ENCODE data around the gene LZTR1. TPM values are rescaled to one million over a fixed set of nuclear protein-coding genes. Genes with fewer than 3 reads are reported as not detected.
A peak's percentile ranks its signal among the peaks of the same experiment; 100 is the strongest.

Gene LZTR1
- total RNA-seq, 1 donor from 2014 or later = 51.6 TPM

DNA sequence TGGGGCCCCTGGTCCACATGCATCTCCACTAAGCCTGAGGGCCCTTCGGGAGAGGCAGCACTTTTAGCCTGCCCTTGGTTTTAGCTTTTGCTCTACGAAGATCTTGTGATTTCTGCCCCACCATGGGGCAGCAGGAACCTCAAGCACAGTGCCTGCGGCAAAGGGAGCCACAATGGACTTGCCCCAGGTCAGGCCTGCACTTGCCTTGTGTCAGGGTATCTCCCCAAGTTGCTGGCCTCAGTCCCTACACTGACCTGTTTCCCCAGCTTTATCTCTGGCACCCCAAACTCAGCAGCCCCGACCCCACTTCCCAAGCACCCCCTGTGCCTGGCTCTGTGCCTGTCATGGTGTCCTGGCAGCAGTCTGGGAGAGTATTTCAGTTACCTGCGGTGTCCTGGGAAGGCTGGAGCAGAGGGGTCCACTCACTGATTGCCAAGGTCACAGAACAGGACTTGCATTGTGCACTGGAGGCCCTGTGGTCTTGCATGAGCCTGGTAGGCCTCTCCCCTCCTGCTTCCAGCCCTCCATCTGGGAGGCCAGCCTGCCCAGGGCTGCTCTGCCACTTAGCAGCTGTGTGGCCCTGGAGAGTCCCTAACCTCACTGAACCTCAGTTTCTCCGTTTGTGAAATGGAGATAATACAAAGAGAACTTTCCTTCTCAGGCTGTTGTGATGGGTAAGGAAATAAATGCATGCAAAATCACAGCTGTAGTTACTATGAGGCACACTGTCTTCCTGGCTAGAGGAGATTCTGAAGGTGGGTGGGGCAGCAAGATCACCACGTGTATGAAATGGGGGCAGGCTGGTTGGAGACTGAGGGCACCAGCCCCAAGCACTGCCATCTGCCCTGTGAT is 18.7 kb upstream of the LZTR1 start:
- H3K4me3 ChIP-seq = no peak overlapping the region
- TF ChIP-seq, protein P1, sequence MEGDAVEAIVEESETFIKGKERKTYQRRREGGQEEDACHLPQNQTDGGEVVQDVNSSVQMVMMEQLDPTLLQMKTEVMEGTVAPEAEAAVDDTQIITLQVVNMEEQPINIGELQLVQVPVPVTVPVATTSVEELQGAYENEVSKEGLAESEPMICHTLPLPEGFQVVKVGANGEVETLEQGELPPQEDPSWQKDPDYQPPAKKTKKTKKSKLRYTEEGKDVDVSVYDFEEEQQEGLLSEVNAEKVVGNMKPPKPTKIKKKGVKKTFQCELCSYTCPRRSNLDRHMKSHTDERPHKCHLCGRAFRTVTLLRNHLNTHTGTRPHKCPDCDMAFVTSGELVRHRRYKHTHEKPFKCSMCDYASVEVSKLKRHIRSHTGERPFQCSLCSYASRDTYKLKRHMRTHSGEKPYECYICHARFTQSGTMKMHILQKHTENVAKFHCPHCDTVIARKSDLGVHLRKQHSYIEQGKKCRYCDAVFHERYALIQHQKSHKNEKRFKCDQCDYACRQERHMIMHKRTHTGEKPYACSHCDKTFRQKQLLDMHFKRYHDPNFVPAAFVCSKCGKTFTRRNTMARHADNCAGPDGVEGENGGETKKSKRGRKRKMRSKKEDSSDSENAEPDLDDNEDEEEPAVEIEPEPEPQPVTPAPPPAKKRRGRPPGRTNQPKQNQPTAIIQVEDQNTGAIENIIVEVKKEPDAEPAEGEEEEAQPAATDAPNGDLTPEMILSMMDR (IDR thresholded peaks at IDR 0.05) = no peak
- no peak for DNase-seq
- H3K27me3 ChIP-seq (ENCODE audit: low read depth) = peaks cover 22% of the 10 kb centered on the region
- no peaks in the 10 kb centered on the region for H3K9me3 ChIP-seq
- peaks cover 8% of the 10 kb centered on the region for H3K4me1 ChIP-seq
- no peak overlapping the region for H3K27ac ChIP-seq
- no peak for ATAC-seq
- H3K36me3 ChIP-seq = no peaks in the 10 kb centered on the region
- intact Hi-C loops (cut with DNase I) = no loop called here

- no peak for ATAC-seq
- Histone ChIP-seq H3K9me3 (no peaks in the 10 kb centered on the region), H3K4me1 (peaks cover 7% of the 10 kb centered on the region), H3K27ac (no peak overlapping the region), H3K36me3 (no peaks in the 10 kb centered on the region), H3K4me3 (peak overlapping the region; percentile 27), H3K27me3 (ENCODE audit: low read depth) (peaks cover 22% of the 10 kb centered on the region)
- TF ChIP-seq, protein P1 (IDR thresholded peaks at IDR 0.05) = no peak
- intact Hi-C loops (cut with DNase I) = no loop called here
- DNase-seq = no peak
These were observed 17.9 kb upstream of the LZTR1 start for GRCh38 chr22:20964090-20964798.

DNA sequence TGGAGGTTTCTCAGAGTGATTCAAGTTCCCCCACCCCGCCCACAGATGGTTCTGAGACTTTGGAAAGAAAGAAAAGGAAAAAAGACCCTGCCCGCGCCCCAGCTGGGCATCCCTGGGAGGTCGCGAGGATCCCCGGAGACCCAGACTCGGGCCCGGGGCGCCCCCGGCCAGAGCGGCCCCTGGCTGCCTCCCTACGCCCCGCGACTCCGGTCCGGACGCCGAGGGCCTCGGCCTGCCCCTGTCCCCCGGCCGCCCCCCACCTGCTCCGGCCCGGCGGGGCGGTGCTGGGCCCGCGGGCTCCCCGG is 17.3 kb upstream of the LZTR1 start:
- TF ChIP-seq, protein P1 (IDR thresholded peaks at IDR 0.05) = no peak
- H3K36me3 ChIP-seq = no peaks in the 10 kb centered on the region
- peaks cover 7% of the 10 kb centered on the region for H3K4me1 ChIP-seq
- DNase-seq (no peak), ATAC-seq (no peak)
- peaks cover 22% of the 10 kb centered on the region for H3K27me3 ChIP-seq (ENCODE audit: low read depth)
- intact Hi-C loops (cut with DNase I) = no loop called here
- no peaks in the 10 kb centered on the region for H3K9me3 ChIP-seq
- H3K4me3 ChIP-seq = peak overlapping the region; percentile 27
- H3K27ac ChIP-seq = no peak overlapping the region

DNA sequence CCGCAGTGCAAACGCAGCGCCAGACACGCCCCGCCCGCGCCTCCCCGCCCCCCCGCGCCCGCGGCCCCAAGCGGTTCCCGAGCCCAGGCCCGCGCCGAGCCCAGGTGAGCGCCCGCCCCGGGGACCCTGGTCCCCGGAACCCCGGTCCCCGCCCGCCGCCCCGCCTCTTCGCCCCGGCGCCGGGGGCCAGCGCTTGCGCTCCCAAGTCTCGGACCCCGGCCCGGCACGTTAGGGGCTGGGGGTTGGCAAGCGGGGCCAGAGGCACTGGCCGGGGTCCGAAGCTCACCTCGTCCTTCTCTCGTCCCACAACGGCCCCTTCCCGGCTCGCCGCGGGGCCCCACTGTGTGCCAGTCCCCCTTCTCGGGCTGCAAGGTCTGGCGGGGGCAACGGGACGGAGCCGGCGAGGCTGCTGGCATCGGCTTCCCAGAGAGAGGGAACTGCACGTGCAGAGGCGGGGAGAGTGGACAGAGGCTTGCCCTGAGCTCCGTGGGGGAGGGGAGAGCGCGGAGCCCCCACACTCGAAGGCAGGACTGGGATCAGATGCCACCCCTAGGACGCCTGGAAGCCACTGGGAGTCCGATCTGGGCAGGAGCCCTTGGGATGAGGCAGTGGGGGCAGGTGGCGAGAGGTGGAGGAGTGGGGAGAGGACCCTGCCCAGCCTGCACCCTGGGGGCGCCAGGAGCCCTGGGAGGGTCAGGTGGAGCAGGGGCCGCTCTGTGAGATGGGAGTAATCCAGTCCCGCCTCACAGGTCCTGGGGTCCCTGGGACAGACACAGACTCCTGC is 16.8 kb upstream of the LZTR1 start:
- peak overlapping the region; percentile 33 for H3K4me3 ChIP-seq
- peaks cover 7% of the 10 kb centered on the region for H3K4me1 ChIP-seq
- no peaks in the 10 kb centered on the region for H3K9me3 ChIP-seq
- DNase-seq (no peak), ATAC-seq (peak; percentile 3 to 13)
- no peaks in the 10 kb centered on the region for H3K36me3 ChIP-seq
- TF ChIP-seq, protein P1 (IDR thresholded peaks at IDR 0.05) = no peak
- no peak overlapping the region for H3K27ac ChIP-seq
- H3K27me3 ChIP-seq (ENCODE audit: low read depth) = peaks cover 22% of the 10 kb centered on the region
- intact Hi-C loops (cut with DNase I) = no loop called here
